Loucy (cell line): ENCODE results near the gene LMBR1.

ENCODE experiments used
- H2AFZ ChIP-seq: fragments of 200-600 bp; sonication (generic); 2 replicates; pipeline ENCODE4 v1.6.0; 2016; ENCODE audit warnings: antibody characterized with exemption, mild to moderate bottlenecking, low read length, moderate library complexity
- H3F3A ChIP-seq: fragments of 200-600 bp; 2 replicates; pipeline ENCODE4 v1.6.0; 2016; ENCODE audit warnings: antibody characterized with exemption, low read depth, mild to moderate bottlenecking
- H3K27me3 ChIP-seq: fragments of 200-600 bp; sonication (generic); 2 replicates; pipeline ENCODE4 v1.6.1; 2014; ENCODE audit warnings: low read length, mild to moderate bottlenecking; ENCODE audit not compliant: insufficient read depth, poor library complexity, severe bottlenecking
- H3K36me3 ChIP-seq: fragments of 200-600 bp; sonication (generic); 2 replicates; pipeline ENCODE4 v1.6.1; 2016; ENCODE audit warnings: low read length; ENCODE audit not compliant: insufficient read depth
- H3K4me1 ChIP-seq: fragments of 200-600 bp; sonication (generic); 2 replicates; pipeline ENCODE4 v1.5.1; 2014; ENCODE audit warnings: low read length, mild to moderate bottlenecking; ENCODE audit not compliant: insufficient read depth, poor library complexity, severe bottlenecking
- H3K4me2 ChIP-seq: fragments of 200-600 bp; sonication (generic); 2 replicates; pipeline ENCODE4 v1.6.0; 2014; ENCODE audit warnings: antibody characterized with exemption, low read length, low read depth, mild to moderate bottlenecking; ENCODE audit not compliant: poor library complexity, severe bottlenecking
- H3K4me3 ChIP-seq: fragments of 200-600 bp; sonication (generic); 2 replicates; pipeline ENCODE4 v1.5.1; 2014; ENCODE audit warnings: low read length, mild to moderate bottlenecking, mixed read lengths; ENCODE audit not compliant: poor library complexity, severe bottlenecking
- H3K79me2 ChIP-seq: fragments of 200-600 bp; sonication (generic); 2 replicates; pipeline ENCODE4 v1.6.1; 2014; ENCODE audit warnings: low read length; ENCODE audit not compliant: insufficient read depth
- H3K9ac ChIP-seq: fragments of 200-600 bp; sonication (generic); 2 replicates; pipeline ENCODE4 v1.6.0; 2014; ENCODE audit warnings: mild to moderate bottlenecking, low read depth, low read length, moderate library complexity; ENCODE audit not compliant: poor library complexity, severe bottlenecking
- H3K9me2 ChIP-seq: fragments of 200-600 bp; sonication (generic); replicated peaks from 2 replicates; pipeline ENCODE4 v1.6.1; 2016; ENCODE audit warnings: low read depth, low read length, mixed read lengths
- H3K9me3 ChIP-seq: fragments of 200-600 bp; sonication (generic); 2 replicates; pipeline ENCODE4 v1.6.1; 2014; ENCODE audit warnings: mild to moderate bottlenecking, antibody characterized with exemption, low read length, low read depth; ENCODE audit not compliant: insufficient read depth
- H4K20me1 ChIP-seq: fragments of 200-600 bp; sonication (generic); 2 replicates; pipeline ENCODE4 v1.6.0; 2014; ENCODE audit warnings: antibody characterized with exemption, low read length, mild to moderate bottlenecking; ENCODE audit not compliant: insufficient read depth, poor library complexity, severe bottlenecking
- CTCF ChIP-seq: fragments of 200-600 bp; sonication (generic); conservative IDR thresholded peaks from 2 replicates; pipeline ENCODE4 v1.5.1; 2014; ENCODE audit warnings: mild to moderate bottlenecking, antibody characterized with exemption, low read length
- EZH2phosphoT487 ChIP-seq: fragments of 200-600 bp; IDR thresholded peaks from 2 replicates; pipeline ENCODE4 v1.6.1; 2018; ENCODE audit warnings: antibody characterized with exemption, mild to moderate bottlenecking, moderate library complexity, borderline replicate concordance

The LMBR1 gene

GRCh38 chr7:156659203-156659602, 233.8 kb downstream of the LMBR1 start:
- Histone ChIP-seq H3K4me2 (no peak overlapping the region), H3K79me2 (no peaks in the 10 kb centered on the region), H3F3A (no peaks in the 10 kb centered on the region), H2AFZ (no peak overlapping the region), H3K4me3 (no peak overlapping the region), H3K9me2 (no peaks in the 10 kb centered on the region), H3K9me3 (no peaks in the 10 kb centered on the region), H3K27me3 (no peaks in the 10 kb centered on the region), H3K36me3 (no peaks in the 10 kb centered on the region), H3K4me1 (no peaks in the 10 kb centered on the region), H4K20me1 (no peaks in the 10 kb centered on the region), H3K9ac (no peak overlapping the region)
- TF ChIP-seq CTCF (no peak), EZH2phosphoT487 (no peak)

- no peak for TF ChIP-seq EZH2phosphoT487
- no peak for TF ChIP-seq CTCF
- no peak overlapping the region for H2AFZ ChIP-seq
- no peak overlapping the region for H3K4me3 ChIP-seq
- no peaks in the 10 kb centered on the region for H3K36me3 ChIP-seq
- no peaks in the 10 kb centered on the region for H3K9me3 ChIP-seq
- no peaks in the 10 kb centered on the region for H4K20me1 ChIP-seq
- H3K9ac ChIP-seq = no peak overlapping the region
- H3K9me2 ChIP-seq = no peaks in the 10 kb centered on the region
- H3F3A ChIP-seq = no peaks in the 10 kb centered on the region
- H3K4me1 ChIP-seq = no peaks in the 10 kb centered on the region
- H3K27me3 ChIP-seq = no peaks in the 10 kb centered on the region
- no peaks in the 10 kb centered on the region for H3K79me2 ChIP-seq
- no peak overlapping the region for H3K4me2 ChIP-seq
Measured at GRCh38 chr7:156657681-156658080, 235.3 kb downstream of the LMBR1 start.

- Histone ChIP-seq H3K79me2 (no peaks in the 10 kb centered on the region), H3K27me3 (no peaks in the 10 kb centered on the region), H3K36me3 (no peaks in the 10 kb centered on the region), H3F3A (no peaks in the 10 kb centered on the region), H2AFZ (no peak overlapping the region), H4K20me1 (no peaks in the 10 kb centered on the region), H3K4me3 (no peak overlapping the region), H3K4me1 (no peaks in the 10 kb centered on the region), H3K9me2 (no peaks in the 10 kb centered on the region), H3K9ac (no peak overlapping the region), H3K9me3 (no peaks in the 10 kb centered on the region), H3K4me2 (no peak overlapping the region)
- TF ChIP-seq CTCF (no peak), EZH2phosphoT487 (no peak)
Measured at GRCh38 chr7:156656598-156656997, 236.4 kb downstream of the LMBR1 start.
